Left lung (tissue), 10 donors: ENCODE measurements around the gene KCNMB2. TPM values are rescaled to one million over a fixed set of nuclear protein-coding genes. Genes with fewer than 3 reads are reported as not detected.

Experiments used
- ATAC-seq: fragments of 200-7000 bp; cut with Tn5 transposase; one replicate; pipeline ENCODE4 v1.9.1; 2020; ENCODE audit warnings: moderate library complexity
- DNase-seq, 4 donors: peaks; one replicate each; pipeline ENCODE4 v3.0.0-alpha.2; 2013 to 2020
- H3K27ac ChIP-seq, 2 donors: fragments of 200-600 bp; sonication (generic) in 1 of 2; one replicate each; pipeline versions ENCODE4 v1.5.0 to v1.8.0; 2020 to 2021
- H3K27me3 ChIP-seq, 2 donors: fragments of 200-600 bp; sonication (generic) in 1 of 2; one replicate each; pipeline versions ENCODE4 v1.5.0 to v1.8.0; 2020 to 2021
- H3K36me3 ChIP-seq, 2 donors: fragments of 200-600 bp; sonication (generic) in 1 of 2; one replicate each; pipeline versions ENCODE4 v1.5.0 to v1.8.0; 2020 to 2021
- H3K4me1 ChIP-seq, 2 donors: fragments of 200-600 bp; one replicate each; pipeline ENCODE4 v1.8.0; 2021
- H3K4me3 ChIP-seq, 2 donors: fragments of 200-600 bp; sonication (generic) in 1 of 2; one replicate each; pipeline versions ENCODE4 v1.5.0 to v1.8.0; 2020 to 2021; ENCODE audit warnings: mild to moderate bottlenecking in 1 of 2
- H3K9me3 ChIP-seq, 2 donors: fragments of 200-600 bp; sonication (generic) in 1 of 2; one replicate each; pipeline versions ENCODE4 v1.5.0 to v1.8.0; 2020 to 2021
- intact Hi-C, 2 donors: fragments of 100-400 bp; cut with DNase I; formaldehyde crosslinking; loops; one replicate each; pipeline versions ENCODE4 v1.11.2 to v1.14.2; 2022
- polyA plus RNA-seq, 6 donors: library from polyadenylated mRNA; unstranded; fragments of 120-200 nt; gene quantifications; one replicate each; pipeline ENCODE4 v1.2.1, GENCODE V29; 2013; ENCODE audit not compliant: insufficient read length in 6 of 6
- total RNA-seq, 2 donors: library from RNA; stranded (reverse); fragmentation: NEBNext Ultra II Directional; extraction: Animal tissue kit (Norgen Biotek cat#: 25700); gene quantifications; one replicate each; pipeline ENCODE4 v1.2.1, GENCODE V29; 2021
- TF ChIP-seq, protein P1 (sequence below), 2 donors: fragments of 200-600 bp; sonication (generic) in 1 of 2; IDR thresholded peaks; one replicate each; pipeline versions ENCODE4 v1.5.0 to v1.8.0; 2021; ENCODE audit warnings: antibody characterized with exemption in 2 of 2
- donor health status: DM: no; HTN: yes; CAD: no.
- donor health status: DM: no; HTN: no; CAD: no.

The KCNMB2 gene
- total and polyA plus RNA-seq, 8 donors, result 0.45 to 16.9 (median 12.1) TPM

DNA sequence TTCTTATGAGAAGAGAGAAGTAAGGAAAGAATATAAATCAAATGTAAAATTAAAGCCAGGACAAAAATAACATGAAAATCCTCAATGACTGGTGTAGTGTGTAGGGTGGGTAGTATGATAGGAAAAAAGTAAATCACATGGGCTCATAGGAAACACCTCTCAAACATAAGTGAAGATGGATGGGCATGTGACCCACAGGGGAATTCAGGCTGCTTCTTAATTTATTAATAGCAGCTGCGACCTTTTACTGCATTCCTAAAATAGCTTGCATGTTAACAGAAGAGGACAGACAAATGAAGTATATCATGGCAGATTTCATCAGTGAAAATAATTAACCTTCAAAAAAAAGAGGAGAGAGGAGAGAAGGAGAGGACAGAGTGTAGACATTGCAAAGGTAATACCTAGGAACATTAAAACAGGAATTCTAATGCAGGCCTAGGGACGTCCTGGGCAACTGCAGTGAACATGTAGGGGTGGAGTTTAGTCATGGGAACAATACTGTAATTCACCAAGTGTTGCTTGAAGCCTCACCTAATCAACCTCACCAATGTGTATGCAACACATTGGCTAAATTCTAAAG, 132.9 kb downstream of the KCNMB2 start:
- Histone ChIP-seq H3K36me3 (no peaks in the 10 kb centered on the region), H3K27ac (no peak overlapping the region), H3K9me3 (no peaks in the 10 kb centered on the region), H3K4me3 (no peak overlapping the region), H3K4me1 (peaks cover 0 to 2% of the 10 kb centered on the region in 2 donors), H3K27me3 (no peaks in the 10 kb centered on the region)
- TF ChIP-seq, protein P1, sequence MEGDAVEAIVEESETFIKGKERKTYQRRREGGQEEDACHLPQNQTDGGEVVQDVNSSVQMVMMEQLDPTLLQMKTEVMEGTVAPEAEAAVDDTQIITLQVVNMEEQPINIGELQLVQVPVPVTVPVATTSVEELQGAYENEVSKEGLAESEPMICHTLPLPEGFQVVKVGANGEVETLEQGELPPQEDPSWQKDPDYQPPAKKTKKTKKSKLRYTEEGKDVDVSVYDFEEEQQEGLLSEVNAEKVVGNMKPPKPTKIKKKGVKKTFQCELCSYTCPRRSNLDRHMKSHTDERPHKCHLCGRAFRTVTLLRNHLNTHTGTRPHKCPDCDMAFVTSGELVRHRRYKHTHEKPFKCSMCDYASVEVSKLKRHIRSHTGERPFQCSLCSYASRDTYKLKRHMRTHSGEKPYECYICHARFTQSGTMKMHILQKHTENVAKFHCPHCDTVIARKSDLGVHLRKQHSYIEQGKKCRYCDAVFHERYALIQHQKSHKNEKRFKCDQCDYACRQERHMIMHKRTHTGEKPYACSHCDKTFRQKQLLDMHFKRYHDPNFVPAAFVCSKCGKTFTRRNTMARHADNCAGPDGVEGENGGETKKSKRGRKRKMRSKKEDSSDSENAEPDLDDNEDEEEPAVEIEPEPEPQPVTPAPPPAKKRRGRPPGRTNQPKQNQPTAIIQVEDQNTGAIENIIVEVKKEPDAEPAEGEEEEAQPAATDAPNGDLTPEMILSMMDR (IDR thresholded peaks at IDR 0.05), result no peak
- intact Hi-C loops, result no loop called here
- ATAC-seq, result no peak
- DNase-seq, result no peak

DNA sequence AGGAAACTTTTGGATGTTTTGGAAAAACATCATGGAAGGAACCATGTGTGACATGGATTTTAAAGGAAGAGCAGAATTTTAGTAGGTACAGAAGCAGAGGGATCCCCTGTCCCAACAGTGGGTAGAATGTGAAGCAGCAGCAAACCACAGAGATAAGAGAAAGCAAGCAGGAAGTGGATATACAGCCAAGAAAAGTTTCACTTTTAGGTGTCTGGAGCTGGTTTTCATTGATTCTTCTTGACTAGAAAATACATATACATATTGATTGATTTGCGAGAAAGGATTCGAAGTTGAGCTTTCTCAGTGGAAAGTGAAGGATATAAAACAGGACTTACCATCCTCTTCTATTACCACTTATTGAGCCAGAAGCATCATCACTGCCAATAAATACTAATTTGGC, 133.5 kb downstream of the KCNMB2 start:
- TF ChIP-seq, protein P1 (IDR thresholded peaks at IDR 0.05), result no peak
- intact Hi-C loops, result no loop called here
- no peaks in the 10 kb centered on the region for H3K36me3 ChIP-seq
- DNase-seq (no peak), ATAC-seq (no peak)
- no peaks in the 10 kb centered on the region for H3K9me3 ChIP-seq
- H3K4me3 ChIP-seq, result no peak overlapping the region
- H3K27me3 ChIP-seq, result no peaks in the 10 kb centered on the region
- no peak overlapping the region for H3K27ac ChIP-seq
- peaks cover 0 to 2% of the 10 kb centered on the region in 2 donors for H3K4me1 ChIP-seq

DNA sequence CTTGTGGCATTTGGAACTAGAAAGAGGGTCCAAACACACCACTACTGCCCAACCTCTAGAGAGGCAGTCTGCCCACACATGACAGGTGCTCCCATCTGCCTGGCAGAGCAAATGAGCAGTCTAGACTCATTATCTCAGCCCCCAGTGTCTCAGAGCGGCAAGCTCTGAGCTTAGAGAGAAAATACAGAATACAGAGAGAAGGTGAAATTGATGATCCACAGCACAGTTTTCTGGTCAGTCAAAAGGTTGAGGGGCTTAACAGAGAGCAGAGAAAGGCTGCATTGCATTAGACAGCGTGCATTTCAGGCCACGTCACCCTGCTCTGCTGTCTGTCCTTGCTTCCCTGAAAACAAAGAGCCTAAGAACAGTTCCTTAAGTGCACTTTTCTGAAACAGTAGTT, 135.1 kb downstream of the KCNMB2 start:
- no peak overlapping the region for H3K27ac ChIP-seq
- no peak for DNase-seq
- intact Hi-C loops, result no loop called here
- peaks cover 0 to 2% of the 10 kb centered on the region in 2 donors for H3K4me1 ChIP-seq
- TF ChIP-seq, protein P1 (IDR thresholded peaks at IDR 0.05), result no peak
- H3K9me3 ChIP-seq, result no peaks in the 10 kb centered on the region
- H3K4me3 ChIP-seq, result no peak overlapping the region
- no peaks in the 10 kb centered on the region for H3K27me3 ChIP-seq
- H3K36me3 ChIP-seq, result no peaks in the 10 kb centered on the region
- peak; percentile 76 for ATAC-seq

DNA sequence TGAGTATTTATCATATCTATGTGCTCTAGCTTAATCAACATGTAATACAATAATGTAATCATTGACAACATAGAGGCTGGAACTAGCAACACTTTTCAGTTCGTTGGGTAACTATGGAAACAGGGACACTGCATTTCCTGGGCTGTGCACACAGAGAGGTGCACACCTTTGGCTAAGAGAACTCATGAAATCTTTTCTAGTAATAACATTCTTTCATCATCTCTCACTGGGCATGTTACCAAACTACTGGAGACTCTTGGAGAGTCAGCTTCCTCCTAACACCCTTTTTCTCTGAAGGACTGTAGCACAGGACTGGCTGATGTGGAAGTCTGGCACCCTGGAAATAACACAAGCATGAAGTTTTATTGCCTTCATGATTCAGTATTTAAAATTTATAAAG, 135.6 kb downstream of the KCNMB2 start:
- Histone ChIP-seq H3K27me3 (no peaks in the 10 kb centered on the region), H3K9me3 (no peaks in the 10 kb centered on the region), H3K36me3 (no peaks in the 10 kb centered on the region), H3K4me3 (no peak overlapping the region), H3K4me1 (peaks cover 0 to 2% of the 10 kb centered on the region in 2 donors), H3K27ac (no peak overlapping the region)
- peak in 2 of 4 donors; percentile 12 to 45 for DNase-seq
- TF ChIP-seq, protein P1 (IDR thresholded peaks at IDR 0.05), result no peak
- intact Hi-C loops, result no loop called here
- ATAC-seq, result peak; percentile 93

DNA sequence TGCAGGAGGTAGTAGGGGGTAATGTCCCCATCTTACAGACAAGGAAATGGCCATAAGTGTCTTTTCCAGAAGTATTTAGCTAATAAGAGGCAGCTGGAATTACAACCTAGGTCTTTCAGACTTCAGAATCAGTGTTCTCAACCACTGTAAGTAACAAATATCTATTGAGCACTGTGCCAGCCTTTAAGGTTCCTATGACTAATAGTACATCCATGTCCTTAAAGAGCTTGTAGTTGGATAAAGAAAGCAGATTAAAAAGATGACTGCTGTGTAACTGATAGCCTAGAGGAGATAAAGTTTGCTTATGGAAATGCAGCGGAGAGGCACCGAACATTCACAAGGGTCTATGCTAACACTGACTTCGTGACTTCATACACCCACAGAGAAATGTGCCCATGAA, 136.0 kb downstream of the KCNMB2 start:
- DNase-seq, result no peak
- peak; percentile 43 for ATAC-seq
- intact Hi-C loops, result no loop called here

More for the DNA sequence above, 136.0 kb downstream of the KCNMB2 start:
- Histone ChIP-seq H3K9me3 (no peaks in the 10 kb centered on the region), H3K4me3 (no peak overlapping the region), H3K4me1 (peaks cover 0 to 2% of the 10 kb centered on the region in 2 donors), H3K27ac (no peak overlapping the region), H3K27me3 (no peaks in the 10 kb centered on the region), H3K36me3 (no peaks in the 10 kb centered on the region)
- TF ChIP-seq, protein P1 (IDR thresholded peaks at IDR 0.05), result no peak
